Panc1 (cell line): Measurements from ENCODE around the gene FBXO4. TPM values are rescaled to one million over a fixed set of nuclear protein-coding genes. Genes with fewer than 3 reads are reported as not detected.

Experiments
- ATAC-seq: fragments of 200-7000 bp; cut with Tn5 transposase; 2 replicates; pipeline ENCODE4 v1.9.1; 2020; ENCODE audit warnings: mild to moderate bottlenecking, moderate library complexity
- BruUV-seq: library from RNA; stranded (reverse); fragments of 400-500 nt; replicated peaks from 2 replicates; lab custom pipeline; 2021; lab: Mats Ljungman, UMichigan
- CTCF ChIA-PET: fragments of 300-600 bp; sonication (Branson Sonifier 250); formaldehyde crosslinking; loops from one replicate; lab custom pipeline; 2022; ENCODE audit warnings: antibody characterized with exemption; lab: Charles Lee
- POLR2A ChIA-PET: fragments of 300-600 bp; sonication (Branson Sonifier 250); formaldehyde crosslinking; loops from one replicate; lab custom pipeline; 2022; ENCODE audit warnings: antibody characterized with exemption; lab: Charles Lee
- DNase-seq: peaks from one replicate; pipeline ENCODE4 v3.0.0-alpha.2; 2010; ENCODE audit warnings: low read depth, low spot score
- H3K27ac ChIP-seq: 2 replicates; pipeline ENCODE4 v1.5.1; 2011; ENCODE audit warnings: mild to moderate bottlenecking, low read length, inconsistent platforms
- H3K27me3 ChIP-seq: fragments of 200-500 bp; sonication (Bioruptor generic); 2 replicates; pipeline ENCODE4 v1.6.0; 2014; ENCODE audit warnings: low read length, inconsistent platforms; ENCODE audit not compliant: control insufficient read depth, insufficient read depth
- H3K36me3 ChIP-seq: fragments of 200-500 bp; sonication (Bioruptor generic); 2 replicates; pipeline ENCODE4 v1.5.1; 2014; ENCODE audit warnings: inconsistent platforms, mild to moderate bottlenecking, low read length, moderate library complexity; ENCODE audit not compliant: control insufficient read depth, insufficient read depth
- H3K4me1 ChIP-seq: 2 replicates; pipeline ENCODE4 v1.5.1; 2011; ENCODE audit warnings: inconsistent platforms, mild to moderate bottlenecking, low read length, moderate library complexity; ENCODE audit not compliant: control insufficient read depth, insufficient read depth
- H3K4me3 ChIP-seq, 2 experiments: 2 replicates each; pipeline ENCODE4 v1.5.1; 2011 to 2012; ENCODE audit warnings: low read depth in 2 of 2, low read length in 2 of 2, mild to moderate bottlenecking in 2 of 2, inconsistent platforms in 1 of 2, moderate library complexity in 1 of 2
- H3K9me3 ChIP-seq: fragments of 200-500 bp; sonication (Bioruptor generic); 2 replicates; pipeline ENCODE4 v1.5.1; 2014; ENCODE audit warnings: low read depth, mild to moderate bottlenecking, inconsistent platforms, low read length, moderate library complexity; ENCODE audit not compliant: control insufficient read depth, insufficient read depth
- CTCF ChIP-seq: fragments of 450-650 bp; IDR thresholded peaks from 2 replicates; pipeline ENCODE4 v1.5.1; 2017; ENCODE audit warnings: mild to moderate bottlenecking
- POLR2AphosphoS5 ChIP-seq: IDR thresholded peaks from 2 replicates; pipeline ENCODE4 v1.6.1; 2012; ENCODE audit warnings: mild to moderate bottlenecking, low read depth, low read length, moderate library complexity
- REST ChIP-seq, 2 experiments: IDR thresholded peaks; 2 replicates each; pipeline ENCODE4 v1.6.1; 2011 to 2012; ENCODE audit warnings: low read depth in 2 of 2, control low read depth in 1 of 2, low read length in 1 of 2, mild to moderate bottlenecking in 1 of 2, moderate library complexity in 1 of 2; ENCODE audit not compliant: insufficient read depth in 1 of 2
- SIN3A ChIP-seq: IDR thresholded peaks from 2 replicates; pipeline ENCODE4 v1.6.1; 2012; ENCODE audit warnings: low read depth, mild to moderate bottlenecking, low read length, moderate library complexity, borderline replicate concordance; ENCODE audit not compliant: insufficient read depth
- TCF7L2 ChIP-seq: IDR thresholded peaks from 2 replicates; pipeline ENCODE4 v1.6.1; 2011; ENCODE audit warnings: mild to moderate bottlenecking, low read depth, low read length, inconsistent platforms
- in situ Hi-C: cut with HindIII; loops from 2 replicates; pipeline ENCODE4 v1.10.0; 2016; ENCODE audit warnings: low sequenced_read_pairs, low pct_unique_long_range_greater_than_20kb
- intact Hi-C: fragments of 100-400 bp; cut with micrococcal nuclease; formaldehyde crosslinking; loops from one replicate; pipeline ENCODE4 v1.10.0; 2022; ENCODE audit not compliant: unreplicated experiment
- total RNA-seq: library from RNA; stranded (reverse); gene quantifications from one replicate; pipeline ENCODE4 v1.2.1, GENCODE V29; 2021; ENCODE audit not compliant: unreplicated experiment

Gene FBXO4
- total RNA-seq, 1 experiment from 2014 or later = 5.7 TPM

GRCh38 chr5:41903892-41904799, 20.9 kb upstream of the FBXO4 start, which contains the start of gene RIMOC1:
Gene RIMOC1, plus strand, starts transcription at chr5:41904344. Its CDS starts 24 bp downstream, at chr5:41904368.
- Histone ChIP-seq H3K4me3 (peak within 1 kb of the TSS; percentile 85 to 98), H3K27ac (peak within 1 kb of the TSS; percentile 93), H3K27me3 (no peaks in the 10 kb centered on the region), H3K9me3 (no peaks in the 10 kb centered on the region), H3K36me3 (peaks cover 20% of the 10 kb centered on the region), H3K4me1 (peaks cover 6% of the 10 kb centered on the region)
- ChIA-PET POLR2A (no interaction called here), CTCF (interaction anchor here (0.5 kb wide), 1 partner anchor 86 kb away, joined by 3 read pairs; no protein-coding TSS in a partner anchor)
- BruUV-seq = no TSS peak
- in situ Hi-C loops (no loop called here), intact Hi-C loops (no loop called here)
- peak; percentile 100 for ATAC-seq
- DNase-seq = peak; percentile 100
- peak; percentile 91 for TF ChIP-seq POLR2AphosphoS5
- no peak for TF ChIP-seq TCF7L2
- no peak for TF ChIP-seq CTCF
- TF ChIP-seq SIN3A = peak; percentile 100
- no peak; a peak in 1 of 4 replicates for TF ChIP-seq REST (IDR thresholded peaks at IDR 0.05; ENCODE audit: insufficient read depth in 1 of 2, low read depth in 2 of 2, low read length in 1 of 2)

GRCh38 chr5:41906151-41906550, 18.9 kb upstream of the FBXO4 start:
- H3K27ac ChIP-seq = no peak overlapping the region
- no peaks in the 10 kb centered on the region for H3K9me3 ChIP-seq
- in situ Hi-C loops (no loop called here), intact Hi-C loops (no loop called here)
- no peak overlapping the region for H3K4me3 ChIP-seq
- ATAC-seq (no peak), DNase-seq (no peak)
- H3K36me3 ChIP-seq = peaks cover 37% of the 10 kb centered on the region
- ChIA-PET POLR2A (no interaction called here), CTCF (no interaction called here)
- TF ChIP-seq POLR2AphosphoS5 = no peak
- TF ChIP-seq SIN3A = no peak
- no peak for TF ChIP-seq REST (IDR thresholded peaks at IDR 0.05; ENCODE audit: insufficient read depth in 1 of 2, low read depth in 2 of 2, low read length in 1 of 2)
- TF ChIP-seq CTCF = no peak
- no peaks in the 10 kb centered on the region for H3K27me3 ChIP-seq
- peaks cover 6% of the 10 kb centered on the region for H3K4me1 ChIP-seq
- BruUV-seq = no TSS peak
